Colon (tissue), 2 donors: Measurements from ENCODE around the gene PAPLN.
"Not testable (repeated sequence)": the region's sequence is repeated elsewhere in the genome, so short reads cannot be mapped to it uniquely, and the experiment has no call there.

Source experiments
- FAIRE-seq: peaks from 2 replicates; lab custom pipeline; 2012; peaks lifted over from hg19 to GRCh38; lab: Jason Lieb, UNC
- donor health status: control.
- donor health status: control.

The PAPLN gene

GRCh38 chr14:73237219-73237785, at the start of gene PAPLN:
TSS of gene PAPLN (plus strand) at chr14:73237506. CDS start at chr14:73239779, 2,273 bp downstream.
- FAIRE-seq, result no peak

- FAIRE-seq, result no peak
Measured at GRCh38 chr14:73188501-73188911, 48.8 kb upstream of the PAPLN start.

- FAIRE-seq, result no peak
Measured at GRCh38 chr14:73189651-73190050, 47.7 kb upstream of the PAPLN start.

GRCh38 chr14:73191441-73191840, 45.9 kb upstream of the PAPLN start:
- FAIRE-seq, result no peak

- FAIRE-seq, result not testable (repeated sequence)
Measured at GRCh38 chr14:73194306-73194705, 43.0 kb upstream of the PAPLN start.

- FAIRE-seq, result no peak
Measured at GRCh38 chr14:73198253-73198652, 39.1 kb upstream of the PAPLN start.

- FAIRE-seq, result no peak
Measured at GRCh38 chr14:73203527-73203926, 33.8 kb upstream of the PAPLN start.

GRCh38 chr14:73207615-73208014, 29.7 kb upstream of the PAPLN start:
- no peak for FAIRE-seq

- FAIRE-seq, result no peak
Measured at GRCh38 chr14:73208390-73208789, 28.9 kb upstream of the PAPLN start.

- FAIRE-seq, result no peak
Measured at GRCh38 chr14:73208846-73209245, 28.5 kb upstream of the PAPLN start.

GRCh38 chr14:73209953-73210352, 27.4 kb upstream of the PAPLN start:
- FAIRE-seq, result no peak

- no peak for FAIRE-seq
Measured at GRCh38 chr14:73211251-73212040, 25.9 kb upstream of the PAPLN start.

GRCh38 chr14:73216030-73216429, 21.3 kb upstream of the PAPLN start:
- FAIRE-seq, result no peak

GRCh38 chr14:73217411-73217810, 19.9 kb upstream of the PAPLN start:
- no peak for FAIRE-seq

GRCh38 chr14:73220061-73220460, 17.2 kb upstream of the PAPLN start:
- no peak for FAIRE-seq

GRCh38 chr14:73220634-73221033, 16.7 kb upstream of the PAPLN start:
- no peak for FAIRE-seq

- no peak for FAIRE-seq
Measured at GRCh38 chr14:73221945-73222344, 15.4 kb upstream of the PAPLN start.

GRCh38 chr14:73223049-73223448, 14.3 kb upstream of the PAPLN start:
- no peak for FAIRE-seq

GRCh38 chr14:73225496-73225895, 11.8 kb upstream of the PAPLN start:
- no peak for FAIRE-seq

- no peak for FAIRE-seq
Measured at GRCh38 chr14:73227812-73228781, 9.2 kb upstream of the PAPLN start.

GRCh38 chr14:73230051-73230450, 7.3 kb upstream of the PAPLN start:
- no peak for FAIRE-seq

GRCh38 chr14:73231981-73232851, 5.1 kb upstream of the PAPLN start:
- FAIRE-seq, result no peak
